T-helper 1 cell (primary cell): ENCODE data around the gene LYPD3.

ENCODE experiments used
- DNase-seq, 5 donors: peaks; one replicate each; pipeline ENCODE4 v3.0.0-alpha.2; 2012 to 2020

Gene LYPD3

DNA sequence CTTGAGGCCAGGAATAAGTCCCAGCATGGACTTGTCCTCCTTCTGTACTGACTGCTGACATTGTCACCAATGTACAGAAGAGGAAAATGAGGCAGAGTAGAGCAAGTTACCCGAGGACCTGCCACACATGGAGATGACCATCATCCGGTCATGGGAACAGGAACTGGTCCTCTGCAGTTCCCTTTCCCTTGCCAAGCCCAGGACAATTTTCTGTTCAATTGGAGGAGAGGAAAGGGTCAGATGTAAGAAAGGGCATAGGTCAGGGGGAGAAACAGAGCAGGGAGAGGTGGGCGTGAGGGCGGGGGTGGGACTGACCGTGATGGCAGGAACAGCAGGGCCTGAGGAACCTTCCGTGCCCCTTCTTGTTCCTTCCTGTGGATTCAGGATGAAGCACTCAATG lies 20.5 kb upstream of the LYPD3 start:
- DNase-seq, result no peak

- no peak for DNase-seq
These were observed 17.9 kb upstream of the LYPD3 start for GRCh38 chr19:43483281-43483680.

DNA sequence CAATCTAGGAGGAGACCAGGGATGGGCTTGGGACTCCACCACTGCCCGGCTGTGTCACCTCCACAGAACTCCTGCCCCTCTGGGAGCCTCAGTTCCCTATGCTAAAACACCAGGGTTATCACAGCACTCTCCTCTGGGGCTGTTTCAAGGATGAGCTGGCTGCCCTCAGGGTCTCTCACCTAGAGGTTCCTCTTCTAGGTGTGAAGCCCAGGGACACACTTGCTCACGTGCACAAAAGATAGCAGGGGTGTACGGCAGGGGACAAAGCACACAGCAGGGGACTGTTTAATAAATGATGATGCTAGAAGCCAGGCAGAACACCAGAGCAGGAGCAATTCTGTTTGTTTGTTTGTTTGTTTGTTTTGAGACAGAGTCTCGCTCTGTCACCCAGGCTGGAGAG lies 16.8 kb upstream of the LYPD3 start:
- no peak for DNase-seq

DNA sequence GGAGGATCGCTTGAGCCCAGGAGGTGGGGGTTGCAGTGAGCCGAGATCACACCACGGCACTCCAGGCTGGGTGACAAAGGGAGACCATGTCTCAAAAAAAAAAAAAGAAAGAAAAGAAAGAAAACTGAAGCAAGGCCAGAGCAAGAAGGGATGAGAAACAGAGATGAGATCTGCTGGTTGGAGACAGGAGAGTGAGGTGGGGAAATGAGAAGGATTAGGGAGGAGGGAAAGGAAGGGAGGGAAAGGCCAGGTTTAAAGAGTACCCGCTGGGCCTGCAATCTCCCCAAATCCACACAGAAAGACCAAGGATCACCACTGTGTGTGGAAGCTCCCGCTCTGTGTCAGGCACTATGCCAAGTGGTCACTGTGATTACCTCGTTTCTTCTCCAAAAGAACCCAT lies 16.3 kb upstream of the LYPD3 start:
- DNase-seq, result no peak

- DNase-seq, result no peak
These were observed 15.2 kb upstream of the LYPD3 start for GRCh38 chr19:43480574-43480973.

DNA sequence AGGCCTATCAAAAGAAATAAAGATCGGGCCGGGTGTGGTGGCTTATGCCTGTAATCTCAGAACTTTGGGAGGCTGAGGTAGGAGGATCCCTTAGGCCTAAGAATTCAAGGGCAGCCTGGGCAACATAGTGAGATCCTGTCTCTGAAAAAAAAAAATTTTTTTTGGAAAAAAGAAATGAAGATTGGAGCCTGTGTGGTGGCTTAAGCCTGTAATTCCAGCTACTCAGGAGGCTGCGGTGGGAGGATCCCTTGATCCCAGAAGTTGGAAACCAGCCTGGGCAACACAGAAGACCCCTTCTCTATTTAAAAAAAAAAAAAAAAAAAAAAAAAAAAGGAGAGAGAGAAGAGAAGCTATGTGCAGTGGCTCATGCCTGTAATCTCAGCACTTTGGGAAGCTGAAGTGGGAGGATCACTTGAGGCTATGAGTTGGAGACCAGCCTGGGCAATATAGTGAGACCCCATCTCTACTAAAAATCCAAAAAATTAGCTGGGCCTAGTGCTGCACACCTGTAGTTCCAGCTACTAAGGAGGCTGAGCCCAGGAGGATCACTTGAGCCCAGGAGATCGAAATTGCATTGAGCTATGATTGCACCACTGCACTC lies 14.7 kb upstream of the LYPD3 start:
- DNase-seq, result no peak

- DNase-seq, result no peak
These were observed 13.8 kb upstream of the LYPD3 start for GRCh38 chr19:43479226-43479625.

DNA sequence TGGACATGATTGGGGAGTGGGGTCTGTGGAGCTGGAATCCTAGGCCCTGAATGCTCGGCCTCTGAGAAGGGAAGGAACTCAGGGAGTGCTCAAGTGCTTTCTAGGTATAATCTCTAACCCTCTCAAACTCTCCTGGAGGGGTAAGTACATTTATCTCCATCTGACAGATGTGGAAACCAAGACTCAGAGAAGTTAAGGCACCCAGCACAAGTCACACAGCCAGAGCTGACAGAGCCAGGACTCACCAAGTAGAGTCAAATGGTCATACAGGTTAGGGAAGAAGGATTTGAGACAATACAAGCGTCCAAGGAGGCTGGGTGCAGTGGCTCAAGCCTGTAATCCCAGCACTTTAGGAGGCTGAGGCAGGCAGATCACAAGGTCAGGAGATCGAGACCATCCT lies 12.9 kb upstream of the LYPD3 start:
- DNase-seq, result no peak

- DNase-seq, result no peak
These were observed 11.2 kb upstream of the LYPD3 start for GRCh38 chr19:43476606-43477005.

DNA sequence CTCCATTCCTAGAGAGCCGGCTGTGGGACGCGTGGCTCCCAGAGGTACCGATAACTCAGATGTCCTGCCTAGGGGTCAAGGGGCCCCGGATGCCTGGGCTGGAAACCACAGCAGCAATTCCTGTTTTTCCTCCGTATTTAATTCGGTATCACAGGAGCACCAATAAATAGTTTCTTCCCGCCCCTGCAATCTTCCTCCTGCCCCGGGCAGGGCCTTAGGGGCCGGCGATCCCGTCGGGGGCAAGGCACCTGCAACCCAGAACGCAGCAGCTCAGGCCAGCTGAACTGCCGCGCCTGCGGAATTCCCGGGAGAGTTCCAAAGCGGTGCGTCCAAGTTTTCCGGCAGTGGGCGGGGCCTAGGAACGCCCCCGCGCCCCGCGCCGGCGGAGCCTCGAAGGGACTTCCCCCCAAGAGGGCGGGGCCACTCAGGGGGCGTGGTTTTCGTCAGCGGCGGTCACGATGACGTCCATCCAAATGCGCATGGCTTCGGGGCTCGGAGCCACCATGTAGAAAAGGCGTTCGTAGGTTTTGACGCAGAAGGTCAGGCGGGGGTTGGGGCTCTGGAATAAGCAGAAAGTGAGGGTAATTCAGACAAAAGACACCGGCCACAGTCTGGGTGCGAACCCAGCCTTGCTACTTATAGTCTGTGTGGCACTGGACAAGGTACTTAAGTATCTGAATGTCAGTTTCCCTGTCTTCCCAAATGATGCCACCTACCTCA lies 9.7 kb upstream of the LYPD3 start:
- DNase-seq, result peak; percentile 85 to 97 (median 96)

GRCh38 chr19:43474487-43474886 lies 9.1 kb upstream of the LYPD3 start:
- no peak for DNase-seq

- DNase-seq, result no peak
These were observed 5.7 kb upstream of the LYPD3 start for GRCh38 chr19:43471091-43471490.

- DNase-seq, result peak in 3 of 5 donors; percentile 47 to 51 (median 51)
These were observed 4.9 kb upstream of the LYPD3 start for GRCh38 chr19:43470288-43470687.

GRCh38 chr19:43469160-43469480 lies 3.7 kb upstream of the LYPD3 start:
- DNase-seq, result peak in 1 of 5 donors; percentile 23

DNA sequence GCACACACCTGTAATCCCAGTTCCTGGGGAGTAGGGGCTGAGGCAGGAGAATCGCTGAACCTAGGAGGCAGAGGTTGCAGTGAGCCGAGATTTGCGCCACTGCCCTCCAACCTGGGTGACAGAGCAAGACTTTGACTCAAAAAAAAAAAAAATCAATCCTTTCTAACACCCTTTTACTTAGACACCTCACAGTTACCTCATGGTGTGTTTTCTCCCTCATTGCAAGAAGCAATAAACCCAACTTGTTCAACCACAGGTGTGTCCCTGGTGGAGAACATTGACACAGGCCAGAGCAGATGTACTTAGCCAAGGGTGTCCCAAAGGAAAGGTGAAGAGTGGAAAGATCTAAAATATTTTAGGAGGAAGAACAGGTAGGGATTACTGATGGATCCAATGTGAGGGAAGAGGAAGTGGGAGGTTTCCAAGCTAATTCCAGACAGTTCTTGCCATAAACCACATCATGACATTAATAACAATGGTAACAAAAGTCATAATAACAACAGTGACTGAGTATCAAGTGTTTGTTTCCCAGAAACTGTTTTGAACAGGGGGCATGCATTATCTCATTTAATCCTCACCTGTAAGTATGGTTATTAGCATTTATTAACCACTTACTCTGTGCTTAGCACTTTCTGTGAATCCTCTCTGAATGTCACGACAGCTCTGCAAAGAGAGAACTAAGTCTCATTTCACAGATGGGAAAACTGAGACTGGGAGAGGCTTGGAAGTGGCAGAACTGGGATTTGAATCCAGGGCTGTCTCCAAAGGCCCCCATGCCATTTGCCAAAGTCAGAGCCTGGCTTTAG lies 3.1 kb upstream of the LYPD3 start:
- DNase-seq, result no peak

GRCh38 chr19:43467730-43468129 lies 2.3 kb upstream of the LYPD3 start:
- no peak for DNase-seq

GRCh38 chr19:43467276-43467675 lies 1.9 kb upstream of the LYPD3 start:
- no peak for DNase-seq

- DNase-seq, result no peak
These were observed 1.4 kb upstream of the LYPD3 start for GRCh38 chr19:43466793-43467192.

GRCh38 chr19:43464134-43464775 lies 1.2 kb downstream of the LYPD3 start:
- DNase-seq, result peak in 1 of 5 donors; percentile 63

- peak; percentile 97 to 100 (median 100) for DNase-seq
These were observed 1.9 kb downstream of the LYPD3 start for GRCh38 chr19:43463381-43464133.

GRCh38 chr19:43462785-43463380 lies 2.5 kb downstream of the LYPD3 start:
- DNase-seq, result no peak

- DNase-seq, result no peak
These were observed 3.0 kb downstream of the LYPD3 start for GRCh38 chr19:43462383-43462782.
